Motor neuron (in vitro differentiated cells): ENCODE results near the gene CD74. TPM values are rescaled to one million over a fixed set of nuclear protein-coding genes. Genes with fewer than 3 reads are reported as not detected.

Experiments
- ATAC-seq, 8 experiments: fragments of 200-7000 bp; cut with Tn5 transposase; replicated peaks in 6 of 8; 2 replicates each; pipeline ENCODE4 v1.8.0; 2021; ENCODE audit warnings: mild to moderate bottlenecking in 8 of 8, moderate library complexity in 8 of 8
- H3K27ac ChIP-seq, 2 donors: fragments of 250-450 bp; sonication (Bioruptor Pico); 2 replicates each; pipeline ENCODE4 v1.9.0; 2021; ENCODE audit warnings: antibody characterized with exemption in 2 of 2, mild to moderate bottlenecking in 2 of 2, moderate library complexity in 1 of 2
- H3K4me1 ChIP-seq, 2 donors: fragments of 250-450 bp; sonication (Bioruptor Pico); replicated peaks in 1 of 2; 2 replicates each; pipeline ENCODE4 v1.6.1; 2021; ENCODE audit warnings: antibody characterized with exemption in 2 of 2, mild to moderate bottlenecking in 2 of 2, moderate library complexity in 1 of 2
- H3K4me3 ChIP-seq, 5 donors: fragments of 250-450 bp; sonication (Bioruptor Pico); 2 replicates each; pipeline ENCODE4 v1.9.0; 2021; ENCODE audit warnings: antibody characterized with exemption in 5 of 5, mild to moderate bottlenecking in 5 of 5, moderate library complexity in 4 of 5
- WGBS, 10 experiments: fragments of 450-650 bp; shearing (Covaris generic); methylation state at CpG; one replicate each; pipeline ENCODE4 v1.0.0; 2022; 5-methylcytosine and 5-hydroxymethylcytosine counted together
- in situ Hi-C, 9 experiments: fragments of 400-800 bp; cut with MboI; loops; one replicate each; pipeline ENCODE4 v1.15.0; 2021; ENCODE audit warnings: low sequenced_read_pairs in 9 of 9, low pct_unique_long_range_greater_than_20kb in 2 of 9; ENCODE audit not compliant: unreplicated experiment in 9 of 9
- total RNA-seq, 8 experiments: library from RNA; unstranded; fragments of 300-600 nt; gene quantifications; 2 replicates each; pipeline versions ENCODE4 v1.2.3 to v1.2.4, GENCODE V29; 2022

Gene CD74
- total RNA-seq, 8 experiments from 2014 or later, result 0.36 to 3.3 (median 1.7) TPM; not detected in 1

DNA sequence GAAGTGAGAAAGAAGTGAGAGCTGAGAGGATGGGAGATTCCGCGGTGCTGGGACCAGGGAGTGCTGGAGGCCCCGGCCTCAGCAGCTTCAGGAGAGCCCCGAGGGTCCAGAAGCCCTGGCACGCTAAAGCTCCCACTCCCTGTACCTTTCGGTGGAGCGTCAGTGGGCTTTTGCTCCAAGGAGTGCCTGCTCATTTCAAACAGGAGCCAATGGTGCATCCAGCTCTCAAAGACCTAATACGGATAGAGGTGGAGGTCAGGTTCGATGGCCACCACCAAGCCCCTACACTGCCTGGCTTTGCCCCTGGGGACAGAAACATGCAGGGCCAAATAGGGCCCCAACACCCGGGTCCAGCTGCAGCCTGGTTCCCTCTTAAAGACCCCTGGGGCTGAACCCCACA is 8.2 kb downstream of the CD74 start:
- no peaks in the 10 kb centered on the region for H3K4me1 ChIP-seq
- 80 to 92% methylated on average over 2 to 3 of the region's 10 CpGs; no CpG with 5 or more reads in 8 of the 10 experiments for WGBS, 10 experiments
- ATAC-seq, result no peak
- in situ Hi-C loops, result no loop called here
- H3K27ac ChIP-seq, result no peak overlapping the region
- no peak overlapping the region for H3K4me3 ChIP-seq

DNA sequence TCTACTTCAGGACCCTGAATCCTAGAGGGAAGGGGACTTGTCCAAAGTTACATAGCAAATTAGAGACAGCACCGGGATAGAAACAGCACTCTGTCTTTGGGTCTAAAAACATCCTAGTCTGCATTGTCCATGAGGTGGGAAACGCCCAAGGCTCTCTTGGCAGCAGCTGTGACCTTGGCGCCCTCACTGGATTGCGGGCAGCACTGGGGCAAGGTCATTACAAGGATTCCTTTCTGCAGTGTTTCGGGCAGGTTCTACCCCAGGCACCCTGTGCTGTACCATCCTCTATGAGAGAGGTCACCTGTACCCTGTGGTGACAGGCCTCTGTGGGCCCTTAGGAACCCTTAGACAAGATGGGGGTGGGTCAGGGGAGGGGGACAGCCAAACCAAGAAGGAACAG is 8.6 kb downstream of the CD74 start:
- 74 to 100% (median 78%) methylated on average over 1 to 4 of the region's 5 CpGs; no CpG with 5 or more reads in 7 of the 10 experiments for WGBS, 10 experiments
- Histone ChIP-seq H3K4me1 (no peaks in the 10 kb centered on the region), H3K4me3 (no peak overlapping the region), H3K27ac (no peak overlapping the region)
- in situ Hi-C loops, result no loop called here
- ATAC-seq, result peak in 1 of 8 experiments; percentile 21

GRCh38 chr5:150402901-150403342 is 9.8 kb downstream of the CD74 start:
- H3K4me1 ChIP-seq, result no peaks in the 10 kb centered on the region
- no peak overlapping the region for H3K27ac ChIP-seq
- in situ Hi-C loops, result no loop called here
- WGBS, 10 experiments, result 86 to 100% (median 100%) methylated on average over 1 to 4 of the region's 12 CpGs; no CpG with 5 or more reads in 3 of the 10 experiments
- H3K4me3 ChIP-seq, result no peak overlapping the region
- ATAC-seq, result no peak

DNA sequence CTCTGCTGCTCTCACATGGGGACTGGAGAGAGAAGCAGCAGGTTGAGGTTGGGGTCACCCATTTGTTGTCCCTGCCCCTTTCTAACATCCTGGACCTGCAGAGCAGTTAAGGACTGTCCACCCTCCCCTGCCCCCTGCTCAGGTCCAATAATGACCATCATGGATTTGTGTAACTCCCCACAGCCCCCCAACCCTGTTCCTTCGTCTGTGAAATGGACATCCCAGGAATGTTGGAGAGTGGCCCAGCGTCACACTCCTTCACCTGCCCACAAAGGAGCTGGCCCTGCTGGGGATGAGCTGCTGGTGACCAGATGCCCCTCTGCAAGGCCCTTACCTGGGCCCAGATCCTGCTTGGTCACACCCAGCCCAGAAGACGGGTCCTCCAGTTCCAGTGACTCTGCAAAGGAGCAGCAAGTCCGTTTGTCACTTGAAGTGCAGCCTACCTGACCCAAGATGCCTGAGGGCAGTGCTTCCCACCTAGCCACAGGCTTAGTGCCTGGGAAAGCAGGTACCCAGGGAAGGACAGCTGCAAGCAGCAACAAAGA is 10.4 kb downstream of the CD74 start:
- Histone ChIP-seq H3K4me1 (no peaks in the 10 kb centered on the region), H3K27ac (no peak overlapping the region), H3K4me3 (no peak overlapping the region)
- WGBS, 10 experiments, result 88 to 100% (median 97%) methylated on average over 1 to 2 of the region's 4 CpGs; no CpG with 5 or more reads in 6 of the 10 experiments
- ATAC-seq, result no peak
- in situ Hi-C loops, result no loop called here

DNA sequence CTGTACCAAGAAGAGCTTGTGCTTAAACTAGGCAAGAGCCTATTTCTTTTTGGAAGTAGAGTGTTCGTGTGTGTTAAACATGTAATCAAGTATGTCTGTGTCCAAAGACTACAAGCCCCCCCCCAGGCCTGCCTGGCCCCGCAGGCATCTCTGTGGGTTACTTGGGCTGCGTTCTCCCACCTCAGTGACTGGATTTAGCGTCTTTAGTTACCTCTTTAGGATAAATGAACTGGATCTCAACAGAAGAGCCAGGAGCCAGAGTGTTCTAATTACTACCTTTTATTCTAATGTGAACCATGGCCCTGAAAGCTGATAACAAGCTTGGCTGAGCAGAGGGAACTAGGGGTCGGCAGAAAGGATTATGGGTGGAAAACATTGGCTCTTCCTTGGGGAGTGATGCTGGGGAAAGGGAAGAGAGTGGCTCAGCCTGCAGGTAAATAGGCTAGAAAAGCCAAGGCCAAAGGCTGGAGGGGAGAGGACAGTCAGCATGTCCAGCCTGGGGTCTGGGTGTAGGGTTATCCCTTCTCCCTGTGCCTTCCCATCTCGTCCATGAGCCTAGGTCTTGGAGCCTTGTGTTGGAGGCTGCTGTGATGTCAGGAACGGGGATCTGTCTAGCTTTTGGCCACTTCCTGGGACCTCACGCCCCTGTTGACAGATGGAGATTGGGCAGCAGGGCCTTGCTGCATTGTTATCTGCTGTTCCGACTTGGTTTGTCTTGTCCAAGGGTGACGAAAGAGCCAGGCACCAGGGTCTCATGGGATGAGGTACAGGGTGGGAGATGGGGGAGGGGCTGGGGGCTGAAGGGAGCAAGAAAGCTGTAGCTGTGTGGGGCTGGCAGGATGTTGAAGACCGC is 11.1 kb downstream of the CD74 start:
- in situ Hi-C loops, result no loop called here
- no peak overlapping the region for H3K4me3 ChIP-seq
- H3K4me1 ChIP-seq, result no peaks in the 10 kb centered on the region
- no peak overlapping the region for H3K27ac ChIP-seq
- ATAC-seq, result no peak
- 70 to 97% (median 81%) methylated on average over 2 to 6 of the region's 11 CpGs; no CpG with 5 or more reads in 2 of the 10 experiments for WGBS, 10 experiments

DNA sequence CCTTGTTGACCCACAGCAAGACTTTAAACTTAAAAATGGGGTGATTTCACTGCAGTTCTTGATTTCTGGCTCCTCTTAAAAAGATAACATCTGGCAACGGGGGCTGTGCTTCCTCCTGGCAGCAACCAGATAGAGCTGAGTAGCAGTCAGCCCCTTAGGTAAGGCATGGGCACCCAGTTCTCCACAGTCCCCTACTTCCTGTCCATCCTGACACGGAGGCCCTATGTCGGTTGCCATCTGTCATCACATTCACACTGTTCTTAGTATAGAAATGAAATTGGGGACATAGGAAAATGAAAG is 11.7 kb downstream of the CD74 start:
- Histone ChIP-seq H3K27ac (no peak overlapping the region), H3K4me3 (no peak overlapping the region), H3K4me1 (no peaks in the 10 kb centered on the region)
- ATAC-seq, result no peak
- WGBS, 10 experiments, result 80 to 100% (median 90%) methylated on average over 1 to 3 of the region's 3 CpGs; no CpG with 5 or more reads in 3 of the 10 experiments
- in situ Hi-C loops, result no loop called here

DNA sequence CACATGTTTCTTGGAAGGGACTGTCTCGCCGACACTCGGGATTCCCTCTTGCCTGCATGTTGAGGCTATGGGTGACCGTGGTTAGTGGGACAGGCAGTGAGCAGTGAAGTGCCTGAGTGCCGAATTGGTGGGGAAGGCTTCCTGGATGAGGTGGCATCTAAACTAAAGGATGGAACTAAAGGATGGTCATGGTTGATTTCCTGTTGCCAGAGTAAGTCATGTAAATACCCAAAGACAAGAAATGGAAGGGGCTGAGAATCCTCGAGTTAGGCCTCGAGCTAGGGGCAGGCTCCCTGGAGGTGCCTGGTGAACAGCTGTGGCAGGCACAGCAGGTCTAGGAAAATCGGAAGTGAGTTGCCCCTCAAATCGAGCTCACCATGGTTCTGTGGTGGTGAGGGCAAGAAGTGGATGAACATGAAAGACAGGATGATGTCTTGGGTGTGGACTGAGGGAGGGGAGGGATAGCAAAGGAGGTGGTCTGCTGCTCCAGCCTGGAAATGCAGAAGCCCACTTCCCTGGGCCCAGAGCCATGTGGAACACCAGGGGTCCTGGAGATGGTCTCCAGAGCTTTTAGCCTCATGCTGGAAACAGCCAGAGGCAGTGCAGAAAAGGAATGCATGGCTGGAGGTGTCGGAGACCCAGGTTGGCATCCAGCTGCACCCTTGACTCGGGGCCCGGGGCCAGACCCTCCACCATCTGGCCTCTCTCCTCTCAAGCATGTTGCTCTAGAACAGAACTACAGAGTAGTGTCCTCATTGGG is 12.2 kb downstream of the CD74 start:
- ATAC-seq, result no peak
- 72 to 100% (median 87%) methylated on average over 2 to 10 of the region's 12 CpGs; no CpG with 5 or more reads in 1 of the 10 experiments for WGBS, 10 experiments
- in situ Hi-C loops, result no loop called here
- H3K27ac ChIP-seq, result no peak overlapping the region
- H3K4me1 ChIP-seq, result no peaks in the 10 kb centered on the region
- no peak overlapping the region for H3K4me3 ChIP-seq

DNA sequence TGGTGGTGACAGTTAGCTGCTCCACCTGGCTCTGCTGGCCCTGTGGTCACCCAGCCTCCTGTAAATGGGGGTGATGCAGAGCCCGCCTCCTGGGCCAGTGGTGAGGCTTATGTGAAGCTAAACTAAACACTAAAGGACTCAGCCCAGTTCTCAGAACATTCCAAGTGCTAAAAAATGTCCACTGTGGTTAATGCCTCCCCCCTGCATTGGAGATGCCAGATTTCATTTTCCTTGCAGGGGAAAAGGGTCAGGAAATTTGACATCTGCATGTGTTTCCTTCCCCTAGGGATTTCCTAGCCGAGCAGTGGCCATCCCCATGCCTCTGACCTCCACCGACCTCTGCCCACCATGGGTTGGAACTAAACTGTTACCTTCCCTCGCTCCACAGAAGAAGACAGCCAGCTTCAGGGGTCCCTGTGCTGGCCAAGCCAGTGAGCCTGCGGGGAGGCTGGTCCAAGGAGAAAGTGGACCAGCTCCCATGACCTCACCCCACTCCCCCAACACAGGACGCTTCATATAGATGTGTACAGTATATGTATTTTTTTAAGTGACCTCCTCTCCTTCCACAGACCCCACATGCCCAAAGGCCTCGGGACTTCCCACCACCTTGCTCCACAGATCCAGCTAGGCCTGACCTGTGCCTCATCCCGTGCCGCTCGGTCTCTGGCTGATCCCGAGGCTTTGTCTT is 13.0 kb downstream of the CD74 start:
- H3K27ac ChIP-seq, result no peak overlapping the region
- 60 to 100% (median 91%) methylated on average over 1 to 10 of the region's 11 CpGs; no CpG with 5 or more reads in 2 of the 10 experiments for WGBS, 10 experiments
- no peak for ATAC-seq
- H3K4me1 ChIP-seq, result no peaks in the 10 kb centered on the region
- in situ Hi-C loops, result no loop called here
- H3K4me3 ChIP-seq, result no peak overlapping the region

DNA sequence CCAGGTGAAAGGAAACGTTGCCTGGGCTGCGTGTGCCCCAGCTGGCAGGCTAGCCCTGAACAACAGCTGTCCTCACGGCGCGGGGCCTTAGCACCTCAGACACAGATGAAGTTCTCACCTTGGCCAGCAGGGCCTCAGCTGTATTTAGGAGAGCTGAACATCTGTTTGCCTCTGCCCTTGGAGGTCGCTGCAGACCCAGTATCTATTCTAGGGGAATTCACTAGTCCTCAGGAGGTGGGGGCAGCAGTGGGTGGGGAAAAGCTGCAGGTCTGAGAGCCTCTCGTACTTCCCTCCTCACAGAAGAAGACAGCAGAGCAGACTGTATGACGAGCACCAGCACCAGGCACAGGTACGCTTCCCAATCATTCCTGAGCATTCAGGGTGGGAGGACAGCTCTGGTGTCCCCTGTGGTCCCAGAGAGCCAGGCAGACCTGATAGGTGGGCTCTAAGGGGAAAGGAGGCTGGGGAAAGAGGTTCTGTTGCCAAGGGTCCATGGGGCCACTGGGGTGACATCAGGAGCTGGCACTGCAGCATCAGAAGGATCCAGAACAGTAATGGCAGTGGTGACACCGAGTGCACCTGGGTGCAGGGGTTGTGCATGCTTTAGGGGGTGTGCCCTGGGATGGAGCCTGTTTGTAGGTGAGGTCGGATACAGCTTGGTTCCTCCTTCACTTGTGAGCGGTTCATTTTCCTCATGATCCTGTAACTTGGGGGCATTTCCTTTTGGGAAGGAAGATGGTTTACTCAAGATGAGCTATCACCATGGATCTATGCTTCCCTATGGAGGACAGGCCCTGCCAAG is 13.8 kb downstream of the CD74 start:
- Histone ChIP-seq H3K4me1 (no peaks in the 10 kb centered on the region), H3K27ac (no peak overlapping the region), H3K4me3 (no peak overlapping the region)
- peak in 3 of 8 experiments; percentile 32 to 51 (median 41) for ATAC-seq
- WGBS, 10 experiments, result 80 to 100% (median 90%) methylated on average over 1 to 2 of the region's 12 CpGs; no CpG with 5 or more reads in 7 of the 10 experiments
- in situ Hi-C loops, result no loop called here

GRCh38 chr5:150397782-150398721 is 14.7 kb downstream of the CD74 start:
- 87 to 100% (median 95%) methylated on average over 1 to 9 of the region's 13 CpGs; no CpG with 5 or more reads in 2 of the 10 experiments for WGBS, 10 experiments
- ATAC-seq, result peak in 1 of 8 experiments; percentile 52
- no peak overlapping the region for H3K27ac ChIP-seq
- no peaks in the 10 kb centered on the region for H3K4me1 ChIP-seq
- H3K4me3 ChIP-seq, result no peak overlapping the region
- in situ Hi-C loops, result no loop called here

- in situ Hi-C loops, result no loop called here
- Histone ChIP-seq H3K4me3 (no peak overlapping the region), H3K4me1 (no peaks in the 10 kb centered on the region), H3K27ac (no peak overlapping the region)
- ATAC-seq, result no peak
- 20 to 100% (median 96%) methylated on average over 2 to 8 of the region's 14 CpGs; no CpG with 5 or more reads in 4 of the 10 experiments for WGBS, 10 experiments
Measured at GRCh38 chr5:150397146-150397781, 15.4 kb downstream of the CD74 start.
